IMR-90 (cell line): Measurements from ENCODE around the gene FUBP3. TPM values are rescaled to one million over a fixed set of nuclear protein-coding genes. Genes with fewer than 3 reads are reported as not detected.

ENCODE experiments used
- ATAC-seq: fragments of 200-7000 bp; cut with Tn5 transposase; 2 replicates; pipeline ENCODE4 v1.9.1; 2020; ENCODE audit warnings: low read depth, mild to moderate bottlenecking, moderate library complexity
- BruUV-seq: library from RNA; stranded (reverse); fragments of 400-500 nt; replicated peaks from 2 replicates; lab custom pipeline; 2021; lab: Mats Ljungman, UMichigan
- CTCF ChIA-PET: fragments of 300-600 bp; formaldehyde crosslinking; extraction: SDS; loops from one replicate; lab custom pipeline; 2021; ENCODE audit warnings: antibody characterized with exemption; lab: Yijun Ruan, JAX
- POLR2A ChIA-PET: fragments of 300-600 bp; sonication (Branson Sonifier 250); formaldehyde crosslinking; loops from one replicate; lab custom pipeline; 2022; ENCODE audit warnings: antibody characterized with exemption; ENCODE audit not compliant: unreplicated experiment; lab: Charles Lee
- DNase-seq: peaks from one replicate; pipeline ENCODE4 v3.0.0; 2013
- H2AFZ ChIP-seq: replicated peaks from 2 replicates; pipeline ENCODE3; 2013; ENCODE audit warnings: low read length, mild to moderate bottlenecking; ENCODE audit not compliant: poor library complexity
- H2AK5ac ChIP-seq: 2 replicates; pipeline ENCODE4 v1.6.1; 2013; ENCODE audit warnings: low read depth, low read length, inconsistent platforms
- H2AK9ac ChIP-seq: replicated peaks from 2 replicates; pipeline ENCODE3; 2013; ENCODE audit warnings: mild to moderate bottlenecking, low read depth, low read length, moderate library complexity; ENCODE audit not compliant: poor library complexity
- H2BK120ac ChIP-seq: 2 replicates; pipeline ENCODE4 v1.6.1; 2013; ENCODE audit warnings: low read depth, low read length, inconsistent platforms
- H2BK15ac ChIP-seq: 3 replicates; pipeline ENCODE4 v1.6.1; 2013; ENCODE audit warnings: low read depth, low read length, inconsistent platforms
- H2BK20ac ChIP-seq: 2 replicates; pipeline ENCODE4 v1.6.1; 2013; ENCODE audit warnings: low read depth, mild to moderate bottlenecking, inconsistent platforms, low read length, moderate library complexity
- H2BK5ac ChIP-seq: 2 replicates; pipeline ENCODE4 v1.6.1; 2013; ENCODE audit warnings: mild to moderate bottlenecking, low read depth, low read length, inconsistent platforms; ENCODE audit not compliant: poor library complexity, severe bottlenecking
- H3K14ac ChIP-seq: replicated peaks from 2 replicates; pipeline ENCODE4 v1.6.1; 2013; ENCODE audit warnings: low read depth, low read length, inconsistent platforms
- H3K18ac ChIP-seq: 2 replicates; pipeline ENCODE4 v1.6.1; 2013; ENCODE audit warnings: low read depth, low read length, control low read depth
- H3K23ac ChIP-seq: 2 replicates; pipeline ENCODE4 v1.6.1; 2013; ENCODE audit warnings: low read depth, low read length, inconsistent platforms
- H3K27ac ChIP-seq: 2 replicates; pipeline ENCODE4 v1.5.1; 2013; ENCODE audit warnings: mild to moderate bottlenecking, control low read depth, low read length; ENCODE audit not compliant: insufficient read depth
- H3K27me3 ChIP-seq: 2 replicates; pipeline ENCODE4 v1.6.1; 2013; ENCODE audit warnings: low read length; ENCODE audit not compliant: control insufficient read depth, insufficient read depth
- H3K36me3 ChIP-seq: 2 replicates; pipeline ENCODE4 v1.6.1; 2013; ENCODE audit warnings: low read length, mixed read lengths; ENCODE audit not compliant: control insufficient read depth, insufficient read depth
- H3K4ac ChIP-seq: 2 replicates; pipeline ENCODE4 v1.6.1; 2013; ENCODE audit warnings: low read depth, low read length, inconsistent platforms
- H3K4me1 ChIP-seq: 2 replicates; pipeline ENCODE4 v1.6.1; 2013; ENCODE audit warnings: low read length, mixed read lengths; ENCODE audit not compliant: control insufficient read depth, insufficient read depth
- H3K4me2 ChIP-seq: 2 replicates; pipeline ENCODE4 v1.6.1; 2013; ENCODE audit warnings: low read depth, mild to moderate bottlenecking, control low read depth, low read length, moderate library complexity
- H3K4me3 ChIP-seq: 2 replicates; pipeline ENCODE4 v1.5.1; 2013; ENCODE audit warnings: low read depth, mild to moderate bottlenecking, control low read depth, low read length, moderate library complexity; ENCODE audit not compliant: insufficient read depth
- H3K56ac ChIP-seq: 2 replicates; pipeline ENCODE4 v1.6.1; 2013; ENCODE audit warnings: low read length, inconsistent platforms; ENCODE audit not compliant: insufficient read depth; ENCODE audit errors: extremely low read depth
- H3K79me1 ChIP-seq, 2 experiments: 2 replicates each; pipeline ENCODE4 v1.6.1; 2013; ENCODE audit warnings: low read length in 2 of 2, inconsistent platforms in 1 of 2, low read depth in 1 of 2
- H3K9ac ChIP-seq: 2 replicates; pipeline ENCODE4 v1.6.1; 2013; ENCODE audit warnings: low read depth, low read length, control low read depth
- H3K9me1 ChIP-seq: 2 replicates; pipeline ENCODE4 v1.6.1; 2013; ENCODE audit warnings: low read length, inconsistent platforms; ENCODE audit not compliant: insufficient read depth
- H3K9me3 ChIP-seq: 2 replicates; pipeline ENCODE4 v1.6.1; 2013; ENCODE audit warnings: low read length; ENCODE audit not compliant: control insufficient read depth, insufficient read depth
- H4K20me1 ChIP-seq: 2 replicates; pipeline ENCODE4 v1.6.1; 2013; ENCODE audit warnings: low read length, inconsistent platforms; ENCODE audit not compliant: insufficient read depth
- H4K5ac ChIP-seq: 2 replicates; pipeline ENCODE4 v1.6.1; 2013; ENCODE audit warnings: mild to moderate bottlenecking, low read depth, low read length, control low read depth
- H4K8ac ChIP-seq, 2 experiments: 2 replicates each; pipeline ENCODE4 v1.6.1; 2013; ENCODE audit warnings: low read depth in 2 of 2, low read length in 2 of 2, control low read depth in 1 of 2, inconsistent platforms in 1 of 2
- H4K91ac ChIP-seq: 2 replicates; pipeline ENCODE4 v1.6.1; 2013; ENCODE audit warnings: low read depth, low read length, inconsistent platforms; ENCODE audit not compliant: insufficient read depth
- CEBPB ChIP-seq: IDR thresholded peaks from 2 replicates; pipeline ENCODE4 v1.6.1; 2012; ENCODE audit warnings: low read depth, low read length, improper control_type of control experiment
- CHD1 ChIP-seq: IDR thresholded peaks from 2 replicates; pipeline ENCODE4 v1.6.1; 2012; ENCODE audit warnings: low read depth, low read length, improper control_type of control experiment
- FOS ChIP-seq: fragments of 150-350 bp; IDR thresholded peaks from 2 replicates; pipeline ENCODE4 v1.6.1; 2016; ENCODE audit warnings: low read depth, low read length
- MAFK ChIP-seq: IDR thresholded peaks from 2 replicates; pipeline ENCODE4 v1.6.1; 2012; ENCODE audit warnings: low read depth, low read length, improper control_type of control experiment
- MAZ ChIP-seq: IDR thresholded peaks from 2 replicates; pipeline ENCODE4 v1.6.1; 2012; ENCODE audit warnings: low read depth, mild to moderate bottlenecking, low read length, improper control_type of control experiment, moderate library complexity, borderline replicate concordance
- POLR2A ChIP-seq: IDR thresholded peaks from 2 replicates; pipeline ENCODE4 v1.6.1; 2012; ENCODE audit warnings: mild to moderate bottlenecking, low read depth, low read length
- RAD21 ChIP-seq: IDR thresholded peaks from 2 replicates; pipeline ENCODE4 v1.6.1; 2012; ENCODE audit warnings: low read length, improper control_type of control experiment
- RCOR1 ChIP-seq: IDR thresholded peaks from 2 replicates; pipeline ENCODE4 v1.6.1; 2012; ENCODE audit warnings: mild to moderate bottlenecking, low read length, improper control_type of control experiment; ENCODE audit not compliant: insufficient replicate concordance
- RFX5 ChIP-seq: IDR thresholded peaks from 2 replicates; pipeline ENCODE4 v1.8.0; 2012; ENCODE audit warnings: low read depth, mild to moderate bottlenecking, low read length, moderate library complexity
- SMC3 ChIP-seq: fragments of 150-350 bp; IDR thresholded peaks from 2 replicates; pipeline ENCODE4 v1.6.1; 2016; ENCODE audit warnings: low read depth, mild to moderate bottlenecking, antibody characterized with exemption, low read length, moderate library complexity
- WGBS, 2 experiments: methylation state at CpG; one replicate each; pipeline versions ENCODE4 v1.1.5 to v1.1.7; 2013; ENCODE audit warnings: missing lambda C conversion rate in 2 of 2; ENCODE audit not compliant: insufficient read length in 1 of 2; ENCODE audit errors: extremely low coverage in 2 of 2; 5-methylcytosine and 5-hydroxymethylcytosine counted together
- dilution Hi-C: fragments of 300-500 bp; cut with HindIII; formaldehyde crosslinking; loops from one replicate; pipeline ENCODE4 v1.14.3; 2018; ENCODE audit warnings: low sequenced_read_pairs; ENCODE audit not compliant: unreplicated experiment
- in situ Hi-C: fragments of 300-500 bp; cut with MboI; formaldehyde crosslinking; loops from 3 replicates; pipeline ENCODE4 v1.14.3; 2019; ENCODE audit warnings: low sequenced_read_pairs, inconsistent platforms, mixed read lengths
- intact Hi-C: fragments of 100-400 bp; cut with micrococcal nuclease; formaldehyde crosslinking; loops from 2 replicates; pipeline ENCODE4 v1.10.0; 2022
- polyA plus RNA-seq, 3 experiments: library from polyadenylated mRNA; depleted of rRNA; stranded (reverse); fragments of >200 nt; gene quantifications; 2 replicates each; pipeline ENCODE4 v1.2.3, GENCODE V29; 2012; ENCODE audit warnings: low replicate concordance in 1 of 3
- total RNA-seq: library from RNA; depleted of rRNA; stranded (reverse); fragments of >200 nt; gene quantifications from 2 replicates; pipeline ENCODE4 v1.2.3, GENCODE V29; 2012
- TF ChIP-seq, protein P1 (sequence below): fragments of 150-350 bp; IDR thresholded peaks from 2 replicates; pipeline ENCODE4 v1.6.1; 2016; ENCODE audit warnings: low read depth, mild to moderate bottlenecking, low read length, moderate library complexity, borderline replicate concordance
- TF ChIP-seq, protein P2 (sequence below): conservative IDR thresholded peaks from 2 replicates; pipeline ENCODE4 v1.5.1; 2012; ENCODE audit warnings: mild to moderate bottlenecking, low read depth, low read length, improper control_type of control experiment

FUBP3 gene
- total and polyA plus RNA-seq, 2 of the 4 experiments (the other 2 are of a cell fraction), result 32.3 to 50.1 TPM

DNA sequence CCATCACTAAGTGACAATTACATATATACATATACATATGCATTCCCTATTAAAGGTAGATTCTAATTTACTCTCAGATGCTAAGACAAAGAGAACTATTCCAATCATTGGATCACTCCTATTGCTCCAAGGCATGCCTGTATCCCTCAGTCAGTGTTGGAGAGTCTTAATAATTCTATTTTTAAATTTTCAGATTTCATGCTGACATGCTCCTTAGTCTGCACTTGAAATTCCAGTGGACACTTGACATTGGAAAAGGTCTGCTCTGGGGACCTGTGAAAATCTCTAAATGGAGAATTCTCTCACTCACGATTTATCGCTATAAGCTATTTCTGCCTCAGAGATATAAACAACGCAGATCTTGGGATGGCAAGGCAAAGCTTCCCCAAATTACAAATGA is 3.9 kb upstream of the FUBP3 start:
- Histone ChIP-seq H3K4me3 (no peak overlapping the region), H2BK120ac (no peak overlapping the region), H4K91ac (no peak overlapping the region), H3K56ac (no peak overlapping the region), H4K20me1 (peaks cover 3% of the 10 kb centered on the region; the same call in 1 of the 2 replicates), H3K14ac (no peak overlapping the region), H3K4me1 (no peaks in the 10 kb centered on the region; the same call in 1 of the 2 replicates), H3K27ac (no peak overlapping the region), H3K27me3 (no peaks in the 10 kb centered on the region), H3K4ac (no peak overlapping the region), H2AFZ (no peak overlapping the region), H2BK20ac (no peak overlapping the region), H4K8ac (no peak overlapping the region), H4K5ac (no peak overlapping the region), H3K9ac (no peak overlapping the region), H3K4me2 (no peak overlapping the region), H3K36me3 (no peaks in the 10 kb centered on the region), H2BK15ac (no peak overlapping the region), H3K23ac (no peak overlapping the region), H2AK9ac (no peak overlapping the region), H2AK5ac (no peak overlapping the region), H3K18ac (no peak overlapping the region), H3K9me1 (no peaks in the 10 kb centered on the region), H3K79me1 (peaks cover 6 to 14% of the 10 kb centered on the region in 2 experiments; a peak in 3 of 4 replicates), H2BK5ac (no peak overlapping the region), H3K9me3 (no peaks in the 10 kb centered on the region)
- ChIA-PET CTCF (no interaction called here), POLR2A (no interaction called here)
- no CpG with 5 or more reads among the region's 3 CpGs for WGBS, 2 experiments
- DNase-seq (no peak), ATAC-seq (no peak)
- no peak for TF ChIP-seq RAD21
- no peak for TF ChIP-seq RFX5
- TF ChIP-seq CEBPB, result no peak
- no peak for TF ChIP-seq MAZ
- no peak for TF ChIP-seq POLR2A
- TF ChIP-seq FOS, result no peak
- no peak for TF ChIP-seq CHD1
- no peak for TF ChIP-seq MAFK
- TF ChIP-seq, protein P1, sequence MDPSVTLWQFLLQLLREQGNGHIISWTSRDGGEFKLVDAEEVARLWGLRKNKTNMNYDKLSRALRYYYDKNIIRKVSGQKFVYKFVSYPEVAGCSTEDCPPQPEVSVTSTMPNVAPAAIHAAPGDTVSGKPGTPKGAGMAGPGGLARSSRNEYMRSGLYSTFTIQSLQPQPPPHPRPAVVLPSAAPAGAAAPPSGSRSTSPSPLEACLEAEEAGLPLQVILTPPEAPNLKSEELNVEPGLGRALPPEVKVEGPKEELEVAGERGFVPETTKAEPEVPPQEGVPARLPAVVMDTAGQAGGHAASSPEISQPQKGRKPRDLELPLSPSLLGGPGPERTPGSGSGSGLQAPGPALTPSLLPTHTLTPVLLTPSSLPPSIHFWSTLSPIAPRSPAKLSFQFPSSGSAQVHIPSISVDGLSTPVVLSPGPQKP, result no peak
- TF ChIP-seq RCOR1, result no peak
- TF ChIP-seq, protein P2, sequence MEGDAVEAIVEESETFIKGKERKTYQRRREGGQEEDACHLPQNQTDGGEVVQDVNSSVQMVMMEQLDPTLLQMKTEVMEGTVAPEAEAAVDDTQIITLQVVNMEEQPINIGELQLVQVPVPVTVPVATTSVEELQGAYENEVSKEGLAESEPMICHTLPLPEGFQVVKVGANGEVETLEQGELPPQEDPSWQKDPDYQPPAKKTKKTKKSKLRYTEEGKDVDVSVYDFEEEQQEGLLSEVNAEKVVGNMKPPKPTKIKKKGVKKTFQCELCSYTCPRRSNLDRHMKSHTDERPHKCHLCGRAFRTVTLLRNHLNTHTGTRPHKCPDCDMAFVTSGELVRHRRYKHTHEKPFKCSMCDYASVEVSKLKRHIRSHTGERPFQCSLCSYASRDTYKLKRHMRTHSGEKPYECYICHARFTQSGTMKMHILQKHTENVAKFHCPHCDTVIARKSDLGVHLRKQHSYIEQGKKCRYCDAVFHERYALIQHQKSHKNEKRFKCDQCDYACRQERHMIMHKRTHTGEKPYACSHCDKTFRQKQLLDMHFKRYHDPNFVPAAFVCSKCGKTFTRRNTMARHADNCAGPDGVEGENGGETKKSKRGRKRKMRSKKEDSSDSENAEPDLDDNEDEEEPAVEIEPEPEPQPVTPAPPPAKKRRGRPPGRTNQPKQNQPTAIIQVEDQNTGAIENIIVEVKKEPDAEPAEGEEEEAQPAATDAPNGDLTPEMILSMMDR, result no peak
- no peak for TF ChIP-seq SMC3
- no TSS peak for BruUV-seq
- intact Hi-C loops, result no loop called here
- in situ Hi-C loops, result no loop called here
- dilution Hi-C loops, result no loop called here
